ENCODE data around the gene DDX39B.

DNA sequence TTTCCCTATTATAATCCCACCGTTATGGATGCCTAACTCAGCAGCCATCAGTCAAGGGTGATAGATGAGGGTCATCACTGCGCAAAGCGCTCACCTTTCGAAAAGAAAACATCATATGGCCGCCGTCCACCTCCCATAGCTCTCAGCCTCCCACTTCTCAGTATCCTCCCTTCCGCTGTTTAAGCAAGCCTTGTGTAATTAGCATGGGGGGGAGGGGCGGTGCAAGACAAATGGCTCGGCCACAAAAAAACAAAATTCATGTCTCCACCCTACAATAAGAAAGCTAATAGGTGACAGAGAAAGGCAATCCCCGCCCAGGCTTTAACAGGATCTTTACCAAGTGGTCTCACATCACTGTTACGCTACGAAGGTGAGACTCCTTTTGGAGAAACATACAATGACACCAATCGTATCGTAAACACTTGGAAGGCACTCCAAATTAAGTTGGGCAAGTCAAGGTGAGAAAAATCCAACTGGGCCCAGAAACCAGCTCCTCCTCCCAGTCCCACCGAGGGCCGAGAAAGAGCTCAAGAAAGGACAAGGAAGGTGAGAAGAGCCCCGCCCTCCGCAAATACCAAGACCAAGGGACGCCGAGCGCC, 645 bp downstream of the DDX39B start:
- TF ChIP-seq POLR2A (IDR thresholded peaks at IDR 0.05) (no peak), CTCF (IDR thresholded peaks at IDR 0.05) (no peak), EP300 (IDR thresholded peaks at IDR 0.05) (no peak)
